ENCODE data around the gene HYAL4.

HYAL4 gene

DNA sequence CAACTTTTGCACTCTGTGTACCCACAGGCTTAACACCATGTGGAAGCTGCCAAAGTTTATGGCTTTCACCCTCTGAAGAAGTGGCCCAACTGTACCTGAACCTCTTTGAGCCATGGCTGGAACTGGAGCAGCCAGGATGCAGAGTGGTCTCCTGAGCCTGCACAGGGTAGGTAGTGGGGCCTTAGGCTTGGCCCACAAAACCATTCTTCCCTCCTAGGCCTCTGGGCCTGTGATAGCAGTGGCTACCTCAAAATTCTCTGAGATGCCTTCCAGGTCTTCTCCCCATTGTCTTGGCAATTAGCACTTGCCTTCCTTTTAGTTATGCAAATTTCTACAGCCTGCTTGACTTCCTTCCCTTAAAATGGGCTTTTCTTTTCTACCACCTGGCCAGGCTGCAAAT lies 60.7 kb downstream of the HYAL4 start:
- DNase-seq (ENCODE audit: low read depth) = no peak

DNA sequence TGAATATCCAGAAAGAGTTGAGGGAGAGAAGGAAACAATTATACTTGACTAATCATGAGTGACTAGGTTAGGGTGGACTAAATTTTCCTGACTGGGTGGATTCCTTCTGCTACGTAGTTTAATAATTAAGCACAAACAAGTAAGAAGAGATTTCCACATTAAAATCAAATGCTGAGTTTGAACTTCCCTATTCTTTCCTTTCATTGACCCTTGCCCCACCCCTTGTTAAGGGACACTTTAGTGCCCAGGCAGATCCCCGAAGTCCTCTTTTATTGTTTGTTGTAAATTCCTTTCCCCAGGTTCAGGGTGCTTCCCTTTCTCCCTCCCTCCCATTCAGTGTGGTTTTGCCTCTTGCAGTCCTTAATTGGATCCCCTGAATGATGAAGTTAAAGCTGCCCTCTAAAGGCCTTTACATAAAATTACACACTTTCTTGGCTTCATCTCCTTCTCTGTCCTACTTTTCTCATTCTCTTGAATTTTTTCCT lies 71.3 kb downstream of the HYAL4 start:
- peak; percentile 1 for DNase-seq (ENCODE audit: low read depth)

DNA sequence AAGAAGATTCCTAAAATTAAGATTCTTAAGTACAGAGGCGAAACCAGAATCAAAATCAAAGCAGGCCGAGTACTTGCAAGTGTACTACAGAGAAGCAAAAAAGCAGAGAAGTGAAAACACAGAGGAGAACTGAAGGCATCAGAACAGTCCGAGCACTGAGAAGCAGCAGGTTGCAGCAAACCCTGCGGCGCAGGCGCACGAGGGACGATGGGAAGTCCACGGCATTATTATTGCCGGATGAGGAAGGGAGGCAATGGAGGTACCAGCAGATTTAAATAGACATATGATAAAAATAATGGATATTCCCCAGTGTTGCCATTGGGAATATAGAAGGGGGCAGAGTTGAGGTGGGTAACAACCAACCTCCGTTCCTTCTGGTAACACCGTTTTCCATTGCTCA lies 72.9 kb downstream of the HYAL4 start:
- DNase-seq (ENCODE audit: low read depth) = no peak

DNA sequence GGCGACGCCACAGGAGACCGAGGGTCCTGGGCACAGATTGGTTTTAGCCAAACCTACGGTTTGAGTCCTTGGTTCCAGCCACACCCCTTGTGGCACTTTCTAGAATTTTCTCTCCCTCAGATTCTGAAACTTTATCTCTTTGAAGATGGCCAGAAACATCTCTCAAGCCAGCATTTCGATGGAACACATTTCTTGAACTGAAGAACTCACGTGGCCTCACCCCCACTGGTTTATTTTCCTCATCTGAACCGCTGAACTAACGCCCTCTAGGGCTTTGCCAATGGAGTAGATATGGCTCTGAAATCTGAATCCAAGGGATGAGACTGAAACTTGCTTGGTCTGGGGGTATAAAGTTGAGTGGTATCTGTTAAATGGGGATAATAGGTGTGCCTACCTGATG lies 73.3 kb downstream of the HYAL4 start:
- DNase-seq (ENCODE audit: low read depth) = no peak

DNA sequence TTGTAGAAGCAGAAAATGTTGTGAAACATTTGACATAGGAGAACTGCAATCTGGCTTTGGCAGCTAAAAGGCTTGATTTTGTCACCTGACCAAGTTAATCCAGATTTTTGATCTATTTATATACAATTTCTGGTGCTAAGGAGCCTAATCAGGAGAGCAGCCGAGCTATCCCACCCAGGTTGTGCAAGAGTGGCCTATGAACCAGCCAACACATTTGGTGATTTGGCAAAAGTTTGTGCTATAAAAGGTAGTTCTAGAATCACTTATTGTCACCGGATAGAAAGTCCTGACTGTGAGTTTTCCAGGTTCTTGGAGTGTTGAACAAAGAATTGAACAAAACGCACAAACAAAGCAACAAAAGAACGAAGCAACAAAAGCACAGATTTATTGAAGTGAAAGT lies 78.6 kb downstream of the HYAL4 start:
- no peak for DNase-seq (ENCODE audit: low read depth)

DNA sequence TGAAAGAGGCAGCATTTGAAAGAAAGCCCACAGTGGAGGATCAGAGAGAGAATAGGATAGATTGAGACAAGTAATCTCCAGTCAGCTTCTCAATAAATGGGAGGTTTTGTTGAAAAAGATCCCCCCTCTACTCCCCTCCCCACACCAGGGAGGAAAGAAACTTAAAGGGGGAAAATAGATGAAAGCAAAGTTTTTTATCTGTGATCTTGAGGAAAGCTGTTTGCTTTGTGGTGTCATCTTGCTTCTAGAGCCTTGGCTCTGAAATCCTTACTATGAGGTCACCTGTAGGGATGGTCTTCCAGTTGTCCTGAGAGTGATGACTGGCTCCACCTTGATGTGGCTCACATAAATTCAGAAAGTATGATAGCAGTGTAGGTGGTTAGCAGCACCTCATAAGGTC lies 80.0 kb downstream of the HYAL4 start, which contains the start of gene SPAM1:
TSS of gene SPAM1 (plus strand) at position 301 of the 400 bp plus-strand sequence. CDS start 28,330 bp downstream, outside the sequence.
- no peak for DNase-seq (ENCODE audit: low read depth)

Data from HS-5 (cell line).